DND-41 (cell line): ENCODE data around the gene VWCE.
"Not testable (repeated sequence)": the region's sequence is repeated elsewhere in the genome, so short reads cannot be mapped to it uniquely, and the experiment has no call there.

ENCODE experiments used
- EZH2 ChIP-seq: IDR thresholded peaks from 3 replicates; pipeline ENCODE4 v1.6.1; 2012; ENCODE audit warnings: borderline replicate concordance, low read depth, mild to moderate bottlenecking, moderate library complexity, low read length, inconsistent platforms; ENCODE audit not compliant: severe bottlenecking
- TF ChIP-seq, protein P1 (sequence below): IDR thresholded peaks from 2 replicates; pipeline ENCODE4 v1.5.1; 2012; ENCODE audit warnings: borderline replicate concordance, low read length, moderate library complexity, mild to moderate bottlenecking; ENCODE audit not compliant: poor library complexity, severe bottlenecking; ENCODE audit errors: extremely low read depth

DNA sequence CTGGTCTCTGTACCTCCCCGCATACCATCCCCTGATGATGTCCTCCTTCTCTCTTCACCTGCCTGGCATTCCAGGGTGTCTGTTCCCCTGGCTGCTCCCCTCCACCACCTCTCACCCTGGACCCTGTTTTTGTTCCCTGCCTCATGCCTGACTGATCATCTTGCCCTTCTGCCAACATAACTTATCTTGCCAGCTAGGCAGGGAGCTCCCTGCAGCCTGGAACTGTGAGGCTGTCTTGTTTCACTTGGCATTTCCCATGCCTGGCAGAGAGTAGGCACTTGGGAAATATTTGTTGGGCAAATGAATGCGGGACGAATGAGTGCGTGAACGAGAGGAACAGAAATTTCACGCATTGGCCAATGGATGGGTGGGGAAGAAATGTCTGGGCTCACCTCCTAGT is 84.5 kb downstream of the VWCE start:
- TF ChIP-seq, protein P1, sequence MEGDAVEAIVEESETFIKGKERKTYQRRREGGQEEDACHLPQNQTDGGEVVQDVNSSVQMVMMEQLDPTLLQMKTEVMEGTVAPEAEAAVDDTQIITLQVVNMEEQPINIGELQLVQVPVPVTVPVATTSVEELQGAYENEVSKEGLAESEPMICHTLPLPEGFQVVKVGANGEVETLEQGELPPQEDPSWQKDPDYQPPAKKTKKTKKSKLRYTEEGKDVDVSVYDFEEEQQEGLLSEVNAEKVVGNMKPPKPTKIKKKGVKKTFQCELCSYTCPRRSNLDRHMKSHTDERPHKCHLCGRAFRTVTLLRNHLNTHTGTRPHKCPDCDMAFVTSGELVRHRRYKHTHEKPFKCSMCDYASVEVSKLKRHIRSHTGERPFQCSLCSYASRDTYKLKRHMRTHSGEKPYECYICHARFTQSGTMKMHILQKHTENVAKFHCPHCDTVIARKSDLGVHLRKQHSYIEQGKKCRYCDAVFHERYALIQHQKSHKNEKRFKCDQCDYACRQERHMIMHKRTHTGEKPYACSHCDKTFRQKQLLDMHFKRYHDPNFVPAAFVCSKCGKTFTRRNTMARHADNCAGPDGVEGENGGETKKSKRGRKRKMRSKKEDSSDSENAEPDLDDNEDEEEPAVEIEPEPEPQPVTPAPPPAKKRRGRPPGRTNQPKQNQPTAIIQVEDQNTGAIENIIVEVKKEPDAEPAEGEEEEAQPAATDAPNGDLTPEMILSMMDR, result not testable (repeated sequence)
- not testable (repeated sequence) for TF ChIP-seq EZH2
